Tibial nerve (tissue), 4 donors: ENCODE results near the gene PAPPA.

Experiments used
- CTCF ChIP-seq, 5 experiments: fragments of 200-600 bp in 3 of 5; fragments of 450-650 bp in 2 of 5; sonication (generic) in 3 of 5; IDR thresholded peaks; one replicate each; pipeline ENCODE4 v1.5.1; 2016 to 2019; ENCODE audit warnings: antibody characterized with exemption in 5 of 5, mild to moderate bottlenecking in 3 of 5, moderate library complexity in 2 of 5
- EP300 ChIP-seq, 2 donors: sonication (generic); formaldehyde crosslinking; IDR thresholded peaks; one replicate each; pipeline ENCODE4 v1.6.1; 2017; ENCODE audit warnings: antibody characterized with exemption in 2 of 2, mild to moderate bottlenecking in 1 of 2
- POLR2A ChIP-seq, 2 donors: fragments of 450-650 bp; IDR thresholded peaks; one replicate each; pipeline ENCODE4 v1.6.1; 2017; ENCODE audit warnings: antibody characterized with exemption in 2 of 2, mild to moderate bottlenecking in 2 of 2, moderate library complexity in 2 of 2

DNA sequence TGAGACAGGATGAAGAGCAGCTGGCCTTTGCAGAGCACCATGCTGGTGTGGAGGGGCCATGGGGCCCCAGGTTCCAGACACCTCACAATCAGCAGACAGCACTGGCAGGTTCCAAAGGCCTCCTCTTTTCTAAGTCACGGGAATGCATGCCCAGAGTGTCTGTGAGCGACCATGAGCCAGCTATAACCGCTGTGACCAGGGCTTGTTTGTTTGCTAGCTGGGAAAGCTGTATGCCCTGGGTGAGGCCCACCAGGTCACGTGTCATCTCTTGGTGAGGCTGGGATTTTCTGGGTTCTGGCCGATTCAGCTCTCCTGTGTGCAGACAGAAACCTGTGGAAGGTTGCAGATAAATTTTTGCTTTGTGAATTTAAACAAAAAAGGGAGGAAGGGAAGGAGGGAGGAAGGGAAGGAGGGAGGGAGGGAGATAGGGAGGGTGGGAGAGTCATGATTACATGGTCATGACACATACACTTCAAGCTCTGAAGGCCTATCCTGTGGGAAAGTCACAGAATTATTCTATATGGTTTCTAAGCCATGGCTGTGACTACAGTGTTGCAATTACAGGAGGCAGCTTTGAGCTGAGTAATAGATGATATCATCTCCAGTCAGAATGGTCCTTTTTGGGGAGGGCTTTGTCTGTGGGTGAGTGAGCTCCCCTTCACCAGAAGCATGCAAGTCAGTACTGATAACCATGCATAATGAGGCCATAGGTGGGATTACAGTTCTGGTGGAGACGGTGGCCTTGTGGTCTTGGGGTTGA, 37.2 kb downstream of the PAPPA start:
- no peak for TF ChIP-seq CTCF (IDR thresholded peaks at IDR 0.05)
- TF ChIP-seq EP300 (IDR thresholded peaks at IDR 0.05), result no peak
- TF ChIP-seq POLR2A (IDR thresholded peaks at IDR 0.05), result no peak
